HCT116 (cell line): Measurements from ENCODE around the gene WWOX. TPM values are rescaled to one million over a fixed set of nuclear protein-coding genes. Genes with fewer than 3 reads are reported as not detected.

Experiments
- ATAC-seq: fragments of 200-7000 bp; cut with Tn5 transposase; 2 replicates; pipeline ENCODE4 v1.9.1; 2020; ENCODE audit warnings: mild to moderate bottlenecking, moderate library complexity
- BruUV-seq: library from RNA; stranded (reverse); fragments of 400-500 nt; replicated peaks from 2 replicates; lab custom pipeline; 2021; lab: Mats Ljungman, UMichigan
- CTCF ChIA-PET: fragments of 300-600 bp; sonication (Branson Sonifier 250); formaldehyde crosslinking; loops from one replicate; lab custom pipeline; 2021; ENCODE audit warnings: antibody characterized with exemption; lab: Charles Lee
- POLR2A ChIA-PET: fragments of 300-600, 350-600 bp; sonication (Branson Sonifier 250); formaldehyde crosslinking; loops from one replicate; lab custom pipeline; 2021; ENCODE audit warnings: antibody characterized with exemption; lab: Charles Lee
- RAD21 ChIA-PET, 2 experiments: fragments of 300-600 bp; sonication (Branson Sonifier 250); formaldehyde crosslinking; loops; one replicate each; lab custom pipeline; 2023; ENCODE audit warnings: low total read pairs in 2 of 2; ENCODE audit not compliant: uncharacterized antibody in 2 of 2, unreplicated experiment in 2 of 2, low non-redundant PET in 1 of 2; lab: Charles Lee
- DNase-seq: peaks from one replicate; pipeline ENCODE4 v3.0.0-alpha.2; 2010; ENCODE audit warnings: low read depth, low spot score
- H2AFZ ChIP-seq: fragments of 200-600 bp; shearing (Covaris generic), sonication (generic); 2 replicates; pipeline ENCODE4 v1.6.1; 2017; ENCODE audit warnings: low read depth, mixed run types, mixed read lengths, antibody characterized with exemption, low read length; ENCODE audit not compliant: poor library complexity, severe bottlenecking
- H3K27ac ChIP-seq: 2 replicates; pipeline ENCODE4 v1.5.1; 2012; ENCODE audit warnings: low read depth, low read length
- H3K27me3 ChIP-seq: fragments of 200-600 bp; sonication (generic); 2 replicates; pipeline ENCODE4 v1.6.1; 2016; ENCODE audit warnings: mixed run types, low read length, mixed read lengths; ENCODE audit not compliant: insufficient read depth
- H3K36me3 ChIP-seq, 2 experiments: fragments of 200-500 bp in 1 of 2; fragments of 200-600 bp in 1 of 2; sonication (Bioruptor generic) in 1 of 2; sonication (generic) in 1 of 2; 2 replicates each; pipeline versions ENCODE4 v1.5.1 to v1.6.1; 2014 to 2016; ENCODE audit warnings: low read length in 2 of 2, inconsistent platforms in 1 of 2, mixed read lengths in 1 of 2, mixed run types in 1 of 2; ENCODE audit not compliant: insufficient read depth in 2 of 2, control insufficient read depth in 1 of 2
- H3K4me1 ChIP-seq, 2 experiments: fragments of 200-600 bp in 1 of 2; sonication (generic) in 1 of 2; 2 replicates each; pipeline versions ENCODE4 v1.5.1 to v1.6.1; 2012 to 2017; ENCODE audit warnings: low read length in 2 of 2, inconsistent platforms in 1 of 2, mild to moderate bottlenecking in 1 of 2, mixed read lengths in 1 of 2, mixed run types in 1 of 2, moderate library complexity in 1 of 2; ENCODE audit not compliant: insufficient read depth in 2 of 2, control insufficient read depth in 1 of 2
- H3K4me2 ChIP-seq: fragments of 200-600 bp; sonication (generic); 2 replicates; pipeline ENCODE4 v1.6.1; 2017; ENCODE audit warnings: mixed run types, low read length, mixed read lengths
- H3K4me3 ChIP-seq, 2 experiments: fragments of 200-600 bp in 1 of 2; sonication (generic) in 1 of 2; replicated peaks in 1 of 2; 2 replicates each; pipeline ENCODE4 v1.5.1; 2011 to 2016; ENCODE audit warnings: low read length in 2 of 2, control low read depth in 1 of 2, low read depth in 1 of 2, mild to moderate bottlenecking in 1 of 2, mixed read lengths in 1 of 2, mixed run types in 1 of 2
- H3K79me2 ChIP-seq: fragments of 200-600 bp; sonication (generic); 2 replicates; pipeline ENCODE4 v1.6.1; 2017; ENCODE audit warnings: mild to moderate bottlenecking, mixed run types, low read length, moderate library complexity, mixed read lengths; ENCODE audit not compliant: insufficient read depth
- H3K9ac ChIP-seq: fragments of 200-600 bp; sonication (generic); 2 replicates; pipeline ENCODE4 v1.6.1; 2016; ENCODE audit warnings: low read length, mixed read lengths
- H3K9me2 ChIP-seq: fragments of 200-600 bp; sonication (generic), shearing (Covaris generic); 2 replicates; pipeline ENCODE4 v1.6.1; 2017; ENCODE audit warnings: mixed run types, mild to moderate bottlenecking, moderate library complexity; ENCODE audit not compliant: insufficient read depth
- H3K9me3 ChIP-seq, 2 experiments: fragments of 200-500 bp in 1 of 2; fragments of 200-600 bp in 1 of 2; sonication (Bioruptor generic) in 1 of 2; sonication (generic) in 1 of 2; 2 replicates each; pipeline ENCODE4 v1.6.1; 2014 to 2017; ENCODE audit warnings: low read length in 2 of 2, mixed read lengths in 2 of 2, inconsistent platforms in 1 of 2, low read depth in 1 of 2, mild to moderate bottlenecking in 1 of 2, mixed run types in 1 of 2, moderate library complexity in 1 of 2; ENCODE audit not compliant: control insufficient read depth in 1 of 2, insufficient read depth in 1 of 2
- H4K20me1 ChIP-seq: fragments of 200-600 bp; sonication (generic), shearing (Covaris generic); 2 replicates; pipeline ENCODE4 v1.6.1; 2017; ENCODE audit warnings: mixed run types, mild to moderate bottlenecking, moderate library complexity; ENCODE audit not compliant: insufficient read depth
- CBX3 ChIP-seq: IDR thresholded peaks from 2 replicates; pipeline ENCODE4 v1.6.1; 2012; ENCODE audit warnings: low read depth
- CEBPB ChIP-seq: IDR thresholded peaks from 2 replicates; pipeline ENCODE4 v1.6.1; 2012; ENCODE audit warnings: low read depth
- CTCF ChIP-seq, 3 experiments: fragments of 200-600 bp in 1 of 3; sonication (generic) in 1 of 3; IDR thresholded peaks in 2 of 3; conservative IDR thresholded peaks in 1 of 3; 2 replicates each; pipeline ENCODE4 v1.5.1; 2012 to 2017; ENCODE audit warnings: low read depth in 2 of 3, low read length in 2 of 3, antibody characterized with exemption in 1 of 3, borderline replicate concordance in 1 of 3, control low read depth in 1 of 3, mild to moderate bottlenecking in 1 of 3, mixed read lengths in 1 of 3, mixed run types in 1 of 3, moderate library complexity in 1 of 3; ENCODE audit not compliant: insufficient read depth in 1 of 3
- EGR1 ChIP-seq: IDR thresholded peaks from 2 replicates; pipeline ENCODE4 v1.6.1; 2012; ENCODE audit warnings: low read depth
- ELF1 ChIP-seq: IDR thresholded peaks from 2 replicates; pipeline ENCODE4 v1.6.1; 2012; ENCODE audit warnings: low read depth, borderline replicate concordance
- EZH2 ChIP-seq: fragments of 200-600 bp; sonication (generic); IDR thresholded peaks from 2 replicates; pipeline ENCODE4 v1.6.1; 2017; ENCODE audit warnings: antibody characterized with exemption, mixed run types
- FOSL1 ChIP-seq: IDR thresholded peaks from 2 replicates; pipeline ENCODE4 v1.6.1; 2012; ENCODE audit warnings: low read depth
- JUND ChIP-seq: IDR thresholded peaks from 2 replicates; pipeline ENCODE4 v1.6.1; 2012
- POLR2A ChIP-seq: IDR thresholded peaks from 2 replicates; pipeline ENCODE4 v1.7.0; 2011; ENCODE audit warnings: borderline replicate concordance; ENCODE audit not compliant: insufficient read depth, insufficient read length; ENCODE audit errors: extremely low read depth
- POLR2AphosphoS5 ChIP-seq: IDR thresholded peaks from 2 replicates; pipeline ENCODE4 v1.6.1; 2011; ENCODE audit warnings: mild to moderate bottlenecking, low read depth, low read length, moderate library complexity
- RAD21 ChIP-seq: IDR thresholded peaks from 2 replicates; pipeline ENCODE4 v1.6.1; 2012; ENCODE audit warnings: low read depth, mild to moderate bottlenecking
- REST ChIP-seq: IDR thresholded peaks from 2 replicates; pipeline ENCODE4 v1.6.1; 2012; ENCODE audit warnings: low read depth
- TCF7L2 ChIP-seq: IDR thresholded peaks from 2 replicates; pipeline ENCODE4 v1.7.0; 2011; ENCODE audit warnings: borderline replicate concordance, inconsistent platforms; ENCODE audit not compliant: insufficient read depth, insufficient read length; ENCODE audit errors: extremely low read depth
- ZBTB33 ChIP-seq: IDR thresholded peaks from 2 replicates; pipeline ENCODE4 v1.6.1; 2011; ENCODE audit warnings: mild to moderate bottlenecking, low read length, moderate library complexity; ENCODE audit not compliant: insufficient replicate concordance; ENCODE audit errors: extremely low read depth
- ZFX ChIP-seq: fragments of 450-650 bp; IDR thresholded peaks from 2 replicates; pipeline ENCODE4 v1.6.1; 2017
- intact Hi-C: fragments of 100-400 bp; cut with micrococcal nuclease; formaldehyde crosslinking; loops from 2 replicates; pipeline ENCODE4 v1.10.0; 2022
- total RNA-seq: library from RNA; stranded (reverse); gene quantifications from one replicate; pipeline ENCODE4 v1.2.1, GENCODE V29; 2021; ENCODE audit not compliant: unreplicated experiment
- TF ChIP-seq, protein P1 (sequence below): IDR thresholded peaks from 2 replicates; pipeline ENCODE4 v1.6.1; 2012
- TF ChIP-seq, protein P2 (sequence below): IDR thresholded peaks from 2 replicates; pipeline ENCODE4 v1.6.1; 2012

The WWOX gene
- total RNA-seq, 1 experiment from 2014 or later, result 13.7 TPM

DNA sequence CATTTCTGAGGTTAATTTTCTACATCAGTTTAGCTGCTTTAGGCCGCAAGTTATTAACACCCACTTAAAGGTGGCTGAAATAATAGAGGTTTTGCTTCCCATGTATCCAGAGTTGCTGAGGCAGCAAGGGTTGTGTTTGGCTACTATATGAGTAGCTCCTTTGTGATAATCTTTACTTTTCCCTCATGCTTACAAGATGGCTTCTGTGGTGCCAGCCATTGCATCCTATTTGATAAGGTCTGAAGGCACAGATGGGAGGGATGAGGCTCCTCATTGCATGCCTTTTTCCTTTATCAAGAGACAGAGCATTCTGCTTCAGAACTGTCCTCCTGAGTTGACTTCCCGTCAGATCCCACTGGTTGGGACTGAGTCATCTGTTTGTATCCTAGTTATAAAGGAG is 340.2 kb downstream of the WWOX start:
- TF ChIP-seq CBX3, result no peak
- no peak for TF ChIP-seq JUND
- TF ChIP-seq RAD21, result no peak
- TF ChIP-seq CEBPB, result no peak
- TF ChIP-seq ELF1, result no peak
- TF ChIP-seq CTCF (IDR thresholded peaks at IDR 0.05 in 2 of 3, conservative IDR thresholded peaks at IDR 0.05 in 1 of 3; ENCODE audit: borderline replicate concordance in 1 of 3, insufficient read depth in 1 of 3, low read depth in 2 of 3, low read length in 2 of 3), result no peak
- no peak for TF ChIP-seq POLR2AphosphoS5
- TF ChIP-seq REST, result no peak
- no peak for TF ChIP-seq EGR1
- no peak for TF ChIP-seq POLR2A
- no peak for TF ChIP-seq TCF7L2
- TF ChIP-seq ZBTB33, result no peak
- TF ChIP-seq EZH2, result no peak
- TF ChIP-seq, protein P1, sequence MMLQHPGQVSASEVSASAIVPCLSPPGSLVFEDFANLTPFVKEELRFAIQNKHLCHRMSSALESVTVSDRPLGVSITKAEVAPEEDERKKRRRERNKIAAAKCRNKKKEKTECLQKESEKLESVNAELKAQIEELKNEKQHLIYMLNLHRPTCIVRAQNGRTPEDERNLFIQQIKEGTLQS, result no peak
- no peak for TF ChIP-seq ZFX
- TF ChIP-seq, protein P2, sequence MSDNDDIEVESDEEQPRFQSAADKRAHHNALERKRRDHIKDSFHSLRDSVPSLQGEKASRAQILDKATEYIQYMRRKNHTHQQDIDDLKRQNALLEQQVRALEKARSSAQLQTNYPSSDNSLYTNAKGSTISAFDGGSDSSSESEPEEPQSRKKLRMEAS, result no peak
- TF ChIP-seq FOSL1, result no peak
- H3K79me2 ChIP-seq, result no peaks in the 10 kb centered on the region
- H3K9me2 ChIP-seq, result no peaks in the 10 kb centered on the region
- no peak overlapping the region for H3K4me3 ChIP-seq
- H3K9me3 ChIP-seq, result no peaks in the 10 kb centered on the region
- no peak overlapping the region for H3K27ac ChIP-seq
- BruUV-seq, result no TSS peak
- ATAC-seq, result no peak
- no peaks in the 10 kb centered on the region for H4K20me1 ChIP-seq
- intact Hi-C loops, result no loop called here
- H2AFZ ChIP-seq, result no peak overlapping the region
- no peak overlapping the region for H3K4me2 ChIP-seq
- H3K27me3 ChIP-seq, result no peaks in the 10 kb centered on the region
- no peaks in the 10 kb centered on the region for H3K4me1 ChIP-seq
- no peak for DNase-seq
- no peak overlapping the region for H3K9ac ChIP-seq
- POLR2A ChIA-PET, result no interaction called here
- RAD21 ChIA-PET, result no interaction called here
- CTCF ChIA-PET, result no interaction called here
- no peaks in the 10 kb centered on the region for H3K36me3 ChIP-seq
